ENCODE data around the gene ABITRAM.

DNA sequence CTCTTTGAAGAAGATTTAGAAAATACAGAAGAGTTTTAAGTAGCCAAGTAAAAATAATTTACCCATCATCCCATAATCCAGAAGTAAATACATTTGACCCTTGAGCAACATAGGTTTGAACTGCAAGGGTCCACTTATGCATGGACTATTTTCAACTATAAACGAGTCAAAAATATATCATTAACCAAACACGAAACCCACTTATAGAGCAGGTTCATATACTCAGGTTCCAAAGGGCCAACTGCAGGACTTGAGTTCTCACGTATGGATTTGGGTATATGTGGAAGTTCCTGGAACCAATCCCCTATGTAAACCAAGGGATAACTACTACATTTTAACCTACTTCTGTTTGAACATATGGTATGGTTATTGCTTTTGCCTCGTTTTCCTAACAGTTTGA lies 5.8 kb downstream of the ABITRAM start:
- TF ChIP-seq, protein P1, sequence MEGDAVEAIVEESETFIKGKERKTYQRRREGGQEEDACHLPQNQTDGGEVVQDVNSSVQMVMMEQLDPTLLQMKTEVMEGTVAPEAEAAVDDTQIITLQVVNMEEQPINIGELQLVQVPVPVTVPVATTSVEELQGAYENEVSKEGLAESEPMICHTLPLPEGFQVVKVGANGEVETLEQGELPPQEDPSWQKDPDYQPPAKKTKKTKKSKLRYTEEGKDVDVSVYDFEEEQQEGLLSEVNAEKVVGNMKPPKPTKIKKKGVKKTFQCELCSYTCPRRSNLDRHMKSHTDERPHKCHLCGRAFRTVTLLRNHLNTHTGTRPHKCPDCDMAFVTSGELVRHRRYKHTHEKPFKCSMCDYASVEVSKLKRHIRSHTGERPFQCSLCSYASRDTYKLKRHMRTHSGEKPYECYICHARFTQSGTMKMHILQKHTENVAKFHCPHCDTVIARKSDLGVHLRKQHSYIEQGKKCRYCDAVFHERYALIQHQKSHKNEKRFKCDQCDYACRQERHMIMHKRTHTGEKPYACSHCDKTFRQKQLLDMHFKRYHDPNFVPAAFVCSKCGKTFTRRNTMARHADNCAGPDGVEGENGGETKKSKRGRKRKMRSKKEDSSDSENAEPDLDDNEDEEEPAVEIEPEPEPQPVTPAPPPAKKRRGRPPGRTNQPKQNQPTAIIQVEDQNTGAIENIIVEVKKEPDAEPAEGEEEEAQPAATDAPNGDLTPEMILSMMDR (IDR thresholded peaks at IDR 0.05 in 4 of 5, conservative IDR thresholded peaks at IDR 0.05 in 1 of 5), result no peak
- no peak for TF ChIP-seq POLR2A (IDR thresholded peaks at IDR 0.05)
